H9 (cell line): ENCODE results near the gene PTGR1. TPM values are rescaled to one million over a fixed set of nuclear protein-coding genes. Genes with fewer than 3 reads are reported as not detected.

Source experiments
- DNase-seq: peaks from one replicate; pipeline ENCODE4 v3.0.0-alpha.2; 2017
- H2AFZ ChIP-seq: one replicate; pipeline ENCODE4 v1.6.1; 2013; ENCODE audit warnings: mild to moderate bottlenecking, low read length, control low read depth, moderate library complexity
- H2AK5ac ChIP-seq: 2 replicates; pipeline ENCODE4 v1.6.1; 2013; ENCODE audit warnings: low read length, control low read depth, mixed read lengths; ENCODE audit not compliant: insufficient read length
- H2BK120ac ChIP-seq: one replicate; pipeline ENCODE4 v1.6.1; 2013; ENCODE audit warnings: low read depth, mild to moderate bottlenecking, low read length, control low read depth, inconsistent platforms; ENCODE audit not compliant: poor library complexity, severe bottlenecking
- H2BK12ac ChIP-seq: 2 replicates; pipeline ENCODE4 v1.6.1; 2013; ENCODE audit warnings: low read length, control low read depth, mixed read lengths, low read depth; ENCODE audit not compliant: insufficient read length
- H2BK15ac ChIP-seq: 2 replicates; pipeline ENCODE4 v1.6.1; 2013; ENCODE audit warnings: low read depth, low read length, control low read depth
- H2BK20ac ChIP-seq: one replicate; pipeline ENCODE4 v1.6.1; 2013; ENCODE audit warnings: low read depth, mild to moderate bottlenecking, low read length, control low read depth, inconsistent platforms; ENCODE audit not compliant: poor library complexity, severe bottlenecking
- H2BK5ac ChIP-seq: 2 replicates; pipeline ENCODE4 v1.6.1; 2013; ENCODE audit warnings: low read length, control low read depth, mixed read lengths; ENCODE audit not compliant: insufficient read length
- H3K14ac ChIP-seq: 2 replicates; pipeline ENCODE4 v1.6.1; 2013; ENCODE audit warnings: low read length, control low read depth; ENCODE audit not compliant: insufficient read depth
- H3K18ac ChIP-seq: 2 replicates; pipeline ENCODE4 v1.6.1; 2013; ENCODE audit warnings: low read depth, mild to moderate bottlenecking, mixed read lengths, low read length, control low read depth; ENCODE audit not compliant: insufficient read length
- H3K23ac ChIP-seq: 2 replicates; pipeline ENCODE4 v1.6.1; 2013; ENCODE audit warnings: low read length, control low read depth, mixed read lengths, low read depth; ENCODE audit not compliant: insufficient read length
- H3K23me2 ChIP-seq: 2 replicates; pipeline ENCODE4 v1.6.1; 2013; ENCODE audit warnings: low read depth, mild to moderate bottlenecking, mixed read lengths, low read length, control low read depth; ENCODE audit not compliant: insufficient read length, poor library complexity, severe bottlenecking
- H3K27ac ChIP-seq: 2 replicates; pipeline ENCODE4 v1.5.1; 2013; ENCODE audit warnings: low read length, control low read depth, mixed read lengths, low read depth; ENCODE audit not compliant: insufficient read length
- H3K27me3 ChIP-seq: 2 replicates; pipeline ENCODE4 v1.6.1; 2013; ENCODE audit warnings: low read length, control low read depth, inconsistent platforms; ENCODE audit not compliant: insufficient read depth
- H3K4ac ChIP-seq: 2 replicates; pipeline ENCODE4 v1.6.1; 2013; ENCODE audit warnings: low read depth, mild to moderate bottlenecking, control low read depth, inconsistent platforms, low read length, moderate library complexity
- H3K4me1 ChIP-seq: 2 replicates; pipeline ENCODE4 v1.6.1; 2013; ENCODE audit warnings: low read length, control low read depth, inconsistent platforms; ENCODE audit not compliant: insufficient read depth
- H3K4me2 ChIP-seq: 2 replicates; pipeline ENCODE4 v1.6.1; 2013; ENCODE audit warnings: low read length, control low read depth, mixed read lengths; ENCODE audit not compliant: insufficient read length, insufficient read depth
- H3K56ac ChIP-seq: 2 replicates; pipeline ENCODE4 v1.6.1; 2013; ENCODE audit warnings: low read depth, mild to moderate bottlenecking, mixed read lengths, low read length, control low read depth; ENCODE audit not compliant: insufficient read length
- H3K79me1 ChIP-seq: 2 replicates; pipeline ENCODE4 v1.6.1; 2013; ENCODE audit warnings: low read depth, mild to moderate bottlenecking, moderate library complexity, low read length, control low read depth, inconsistent platforms; ENCODE audit not compliant: insufficient read depth, poor library complexity, severe bottlenecking
- H3K79me2 ChIP-seq: 2 replicates; pipeline ENCODE4 v1.6.1; 2013; ENCODE audit warnings: low read length, control low read depth, inconsistent platforms; ENCODE audit not compliant: insufficient read depth
- H3K9ac ChIP-seq: 2 replicates; pipeline ENCODE4 v1.6.1; 2013; ENCODE audit warnings: low read length, control low read depth, mixed read lengths; ENCODE audit not compliant: insufficient read length; ENCODE audit errors: extremely low read depth
- H3K9me3 ChIP-seq: one replicate; pipeline ENCODE4 v1.6.1; 2013; ENCODE audit warnings: low read depth, low read length, inconsistent platforms; ENCODE audit not compliant: control insufficient read depth
- H3T11ph ChIP-seq: one replicate; pipeline ENCODE4 v1.6.1; 2013; ENCODE audit warnings: mild to moderate bottlenecking, low read length, control low read depth, inconsistent platforms
- H4K20me1 ChIP-seq: one replicate; pipeline ENCODE4 v1.6.1; 2013; ENCODE audit not compliant: control insufficient read depth, insufficient read length, insufficient read depth
- H4K5ac ChIP-seq: 2 replicates; pipeline ENCODE4 v1.6.1; 2013; ENCODE audit warnings: low read depth, mild to moderate bottlenecking, mixed read lengths, low read length, control low read depth; ENCODE audit not compliant: insufficient read length
- H4K8ac ChIP-seq: replicated peaks from 2 replicates; pipeline ENCODE4 v1.6.1; 2013; ENCODE audit warnings: low read length, control low read depth, mixed read lengths, low read depth; ENCODE audit not compliant: insufficient read length
- H4K91ac ChIP-seq: 2 replicates; pipeline ENCODE4 v1.6.1; 2013; ENCODE audit warnings: low read depth, mild to moderate bottlenecking, moderate library complexity, mixed read lengths, low read length, control low read depth; ENCODE audit not compliant: insufficient read length
- H3K27ac Mint-ChIP-seq, 3 experiments: 2 replicates in 2 of 3; 3 replicates in 1 of 3; pipeline ENCODE4 v1.8.0; 2020 to 2021; ENCODE audit warnings: mixed read lengths in 3 of 3, mild to moderate bottlenecking in 1 of 3, moderate library complexity in 1 of 3
- H3K27me3 Mint-ChIP-seq: 2 replicates; pipeline ENCODE4 v1.8.0; 2021; ENCODE audit warnings: low read depth, mild to moderate bottlenecking, moderate library complexity, mixed read lengths
- H3K36me3 Mint-ChIP-seq, 3 experiments: 2 replicates in 2 of 3; 3 replicates in 1 of 3; pipeline ENCODE4 v1.8.0; 2020 to 2021; ENCODE audit warnings: low read depth in 3 of 3, mixed read lengths in 3 of 3; ENCODE audit not compliant: insufficient read depth in 1 of 3
- H3K4me1 Mint-ChIP-seq, 2 experiments: 2 replicates each; pipeline ENCODE4 v1.8.0; 2020; ENCODE audit warnings: mixed read lengths in 2 of 2
- H3K4me3 Mint-ChIP-seq, 2 experiments: 2 replicates in 1 of 2; 3 replicates in 1 of 2; pipeline ENCODE4 v1.8.0; 2020 to 2021; ENCODE audit warnings: mild to moderate bottlenecking in 2 of 2, mixed read lengths in 2 of 2, moderate library complexity in 1 of 2
- H3K9me3 Mint-ChIP-seq, 2 experiments: 2 replicates in 1 of 2; 3 replicates in 1 of 2; pipeline ENCODE4 v1.8.0; 2020; ENCODE audit warnings: mild to moderate bottlenecking in 2 of 2, mixed read lengths in 2 of 2, moderate library complexity in 1 of 2
- WGBS: extraction: QIAGEN DNeasy Blood & Tissue Kit; methylation state at CpG from one replicate; pipeline ENCODE4 v1.1.7; 2013; ENCODE audit warnings: missing lambda C conversion rate, low lambda C conversion rate, mixed read lengths; ENCODE audit not compliant: insufficient read length; ENCODE audit errors: extremely low coverage; 5-methylcytosine and 5-hydroxymethylcytosine counted together
- total RNA-seq: library from RNA; stranded (reverse); gene quantifications from 2 replicates; pipeline ENCODE4 v1.2.1, GENCODE V29; 2021
- TF ChIP-seq, protein P1 (sequence below): fragments of 200-600 bp; sonication (generic); conservative IDR thresholded peaks from 3 replicates; pipeline ENCODE4 v1.8.0; 2021; ENCODE audit warnings: antibody characterized with exemption, mild to moderate bottlenecking

Gene PTGR1
- total RNA-seq, 1 experiment from 2014 or later = 45.2 TPM

DNA sequence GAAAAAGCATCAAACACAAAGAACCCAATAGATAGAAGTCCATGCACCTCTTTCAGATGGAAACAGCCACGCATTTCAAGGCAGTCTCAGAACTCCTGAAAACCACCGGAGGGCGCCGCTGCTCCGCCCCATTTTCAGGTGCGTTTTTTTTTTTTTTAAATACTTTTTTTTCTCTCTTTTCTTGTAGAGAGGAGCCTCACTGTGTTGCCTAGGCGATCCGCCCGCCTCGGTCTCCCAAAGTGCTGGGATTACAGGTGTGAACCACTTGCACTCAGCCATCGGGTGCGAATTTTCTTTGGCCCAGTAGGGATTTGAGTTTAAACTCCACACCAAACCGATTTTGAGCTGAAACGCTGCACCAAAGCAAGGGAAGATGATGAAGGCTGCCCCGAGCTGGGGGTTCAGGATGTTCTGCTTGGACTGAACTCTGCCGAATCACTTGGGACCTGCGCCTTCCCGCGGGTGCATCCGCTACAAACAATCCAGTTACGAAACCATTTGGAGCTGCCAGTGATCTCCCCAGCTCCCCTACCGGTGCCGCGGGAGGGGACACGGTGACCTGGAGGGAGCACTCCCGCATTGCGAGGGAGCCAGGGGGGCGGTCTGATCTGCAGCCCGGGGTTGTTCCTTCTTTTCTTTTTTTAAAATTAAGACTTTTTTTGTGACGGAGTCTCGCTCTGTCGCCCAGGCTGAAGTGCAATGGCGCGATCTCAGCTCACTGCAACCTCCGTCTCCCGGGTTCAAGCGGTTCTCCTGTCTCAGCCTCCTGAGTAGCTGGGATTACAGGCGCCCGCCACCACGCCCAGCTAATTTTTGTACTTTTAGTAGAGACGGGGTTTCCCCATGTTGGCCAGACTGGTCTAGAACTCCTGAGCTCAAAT is 1.4 kb downstream of the PTGR1 start:
- Histone ChIP-seq H3K23me2 (peaks cover 18% of the 10 kb centered on the region), H2AFZ (peak overlapping the region; percentile 24), H3K79me1 (no peaks in the 10 kb centered on the region), H3K56ac (no peak overlapping the region), H3K27ac (no peak overlapping the region), H4K8ac (no peak overlapping the region), H4K91ac (no peak overlapping the region), H3K79me2 (no peaks in the 10 kb centered on the region), H3K9me3 (no peaks in the 10 kb centered on the region), H2BK120ac (no peak overlapping the region), H2BK15ac (no peak overlapping the region), H3K4me2 (peak overlapping the region; percentile 100), H4K5ac (no peak overlapping the region), H3K4ac (no peak overlapping the region), H3T11ph (no peak overlapping the region), H2AK5ac (no peak overlapping the region), H3K18ac (peak overlapping the region; percentile 38), H2BK12ac (no peak overlapping the region), H2BK5ac (no peak overlapping the region), H3K4me1 (no peaks in the 10 kb centered on the region), H3K23ac (no peak overlapping the region), H2BK20ac (no peak overlapping the region), H3K14ac (peak overlapping the region; percentile 64), H4K20me1 (no peaks in the 10 kb centered on the region), H3K9ac (no peak overlapping the region), H3K27me3 (no peaks in the 10 kb centered on the region)
- Mint-ChIP-seq H3K27ac (peak overlapping the region in 1 of 3 experiments; percentile 46; a peak in 1 of 7 replicates), H3K27me3 (peaks cover 12% of the 10 kb centered on the region), H3K4me3 (peak overlapping the region; percentile 82 to 90), H3K36me3 (peaks cover 6 to 38% (median 33%) of the 10 kb centered on the region in 3 experiments), H3K4me1 (peaks cover 5 to 6% of the 10 kb centered on the region in 2 experiments; a peak in 3 of 4 replicates), H3K9me3 (no peaks in the 10 kb centered on the region)
- no CpG with 5 or more reads among the region's 41 CpGs for WGBS
- TF ChIP-seq, protein P1, sequence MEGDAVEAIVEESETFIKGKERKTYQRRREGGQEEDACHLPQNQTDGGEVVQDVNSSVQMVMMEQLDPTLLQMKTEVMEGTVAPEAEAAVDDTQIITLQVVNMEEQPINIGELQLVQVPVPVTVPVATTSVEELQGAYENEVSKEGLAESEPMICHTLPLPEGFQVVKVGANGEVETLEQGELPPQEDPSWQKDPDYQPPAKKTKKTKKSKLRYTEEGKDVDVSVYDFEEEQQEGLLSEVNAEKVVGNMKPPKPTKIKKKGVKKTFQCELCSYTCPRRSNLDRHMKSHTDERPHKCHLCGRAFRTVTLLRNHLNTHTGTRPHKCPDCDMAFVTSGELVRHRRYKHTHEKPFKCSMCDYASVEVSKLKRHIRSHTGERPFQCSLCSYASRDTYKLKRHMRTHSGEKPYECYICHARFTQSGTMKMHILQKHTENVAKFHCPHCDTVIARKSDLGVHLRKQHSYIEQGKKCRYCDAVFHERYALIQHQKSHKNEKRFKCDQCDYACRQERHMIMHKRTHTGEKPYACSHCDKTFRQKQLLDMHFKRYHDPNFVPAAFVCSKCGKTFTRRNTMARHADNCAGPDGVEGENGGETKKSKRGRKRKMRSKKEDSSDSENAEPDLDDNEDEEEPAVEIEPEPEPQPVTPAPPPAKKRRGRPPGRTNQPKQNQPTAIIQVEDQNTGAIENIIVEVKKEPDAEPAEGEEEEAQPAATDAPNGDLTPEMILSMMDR = peak; percentile 90
- peak; percentile 82 for DNase-seq
